ENCODE measurements around the gene HDLBP.

Gene HDLBP

GRCh38 chr2:241350878-241351639 lies 35.6 kb upstream of the HDLBP start:
- TF ChIP-seq ZFP3 (CRISPR knock-in tag; IDR thresholded peaks at IDR 0.05) (no peak), RARB (CRISPR knock-in tag; IDR thresholded peaks at IDR 0.05) (no peak), OSR1 (CRISPR knock-in tag; IDR thresholded peaks at IDR 0.05) (no peak), ZNF8 (CRISPR knock-in tag; IDR thresholded peaks at IDR 0.05) (no peak), SNAI2 (CRISPR knock-in tag; IDR thresholded peaks at IDR 0.05) (no peak), PATZ1 (CRISPR knock-in tag; IDR thresholded peaks at IDR 0.05; ENCODE audit: borderline replicate concordance) (no peak), CSRNP3 (CRISPR knock-in tag; IDR thresholded peaks at IDR 0.05) (no peak), BACH2 (CRISPR knock-in tag; IDR thresholded peaks at IDR 0.05; ENCODE audit: borderline replicate concordance) (no peak), PPARA (CRISPR knock-in tag; IDR thresholded peaks at IDR 0.05; ENCODE audit: borderline replicate concordance) (no peak), TSHZ2 (CRISPR knock-in tag; IDR thresholded peaks at IDR 0.05) (no peak), ZFP30 (CRISPR knock-in tag; IDR thresholded peaks at IDR 0.05) (no peak), GLIS3 (CRISPR knock-in tag; IDR thresholded peaks at IDR 0.05) (no peak), POU6F1 (CRISPR knock-in tag; IDR thresholded peaks at IDR 0.05; ENCODE audit: borderline replicate concordance, low read depth) (no peak), ARNTL (CRISPR knock-in tag; IDR thresholded peaks at IDR 0.05; ENCODE audit: borderline replicate concordance, low read depth) (no peak), ISL1 (CRISPR knock-in tag; IDR thresholded peaks at IDR 0.05) (no peak), CSDC2 (CRISPR knock-in tag; IDR thresholded peaks at IDR 0.05) (no peak)
- ATAC-seq = no peak

- ATAC-seq = no peak
- TF ChIP-seq TCF4 (CRISPR knock-in tag; IDR thresholded peaks at IDR 0.05; ENCODE audit: borderline replicate concordance) = no peak
- TF ChIP-seq RARB (CRISPR knock-in tag; IDR thresholded peaks at IDR 0.05) = no peak
- no peak for TF ChIP-seq PATZ1 (CRISPR knock-in tag; IDR thresholded peaks at IDR 0.05; ENCODE audit: borderline replicate concordance)
- no peak for TF ChIP-seq ARNTL (CRISPR knock-in tag; IDR thresholded peaks at IDR 0.05; ENCODE audit: borderline replicate concordance, low read depth)
- no peak for TF ChIP-seq ZNF565 (CRISPR knock-in tag; conservative IDR thresholded peaks at IDR 0.05; ENCODE audit: low read depth)
- no peak for TF ChIP-seq CSDC2 (CRISPR knock-in tag; IDR thresholded peaks at IDR 0.05)
- no peak for TF ChIP-seq ESRRG (CRISPR knock-in tag; IDR thresholded peaks at IDR 0.05)
- no peak for TF ChIP-seq TSHZ2 (CRISPR knock-in tag; IDR thresholded peaks at IDR 0.05)
- no peak for TF ChIP-seq BACH2 (CRISPR knock-in tag; IDR thresholded peaks at IDR 0.05; ENCODE audit: borderline replicate concordance)
- TF ChIP-seq CREB5 (CRISPR knock-in tag; IDR thresholded peaks at IDR 0.05; ENCODE audit: low read depth) = no peak
- TF ChIP-seq TOX (CRISPR knock-in tag; IDR thresholded peaks at IDR 0.05; ENCODE audit: borderline replicate concordance) = no peak
- no peak for TF ChIP-seq CSRNP3 (CRISPR knock-in tag; IDR thresholded peaks at IDR 0.05)
- no peak for TF ChIP-seq ISL1 (CRISPR knock-in tag; IDR thresholded peaks at IDR 0.05)
- no peak for TF ChIP-seq ZFP3 (CRISPR knock-in tag; IDR thresholded peaks at IDR 0.05)
- no peak for TF ChIP-seq ZC3H10 (CRISPR knock-in tag; IDR thresholded peaks at IDR 0.05)
- TF ChIP-seq ZFP30 (CRISPR knock-in tag; IDR thresholded peaks at IDR 0.05) = no peak
- no peak for TF ChIP-seq GLIS3 (CRISPR knock-in tag; IDR thresholded peaks at IDR 0.05)
- TF ChIP-seq OSR1 (CRISPR knock-in tag; IDR thresholded peaks at IDR 0.05) = no peak
- TF ChIP-seq ZNF70 (CRISPR knock-in tag; IDR thresholded peaks at IDR 0.05) = no peak
These were observed 35.0 kb upstream of the HDLBP start for GRCh38 chr2:241350530-241350877.
